Endothelial cell of umbilical vein (primary cell): ENCODE measurements around the gene NME2. TPM values are rescaled to one million over a fixed set of nuclear protein-coding genes. Genes with fewer than 3 reads are reported as not detected.
A peak's percentile ranks its signal among the peaks of the same experiment; 100 is the strongest.

Experiments
- BruUV-seq: library from RNA; stranded (reverse); fragments of 400-500 nt; replicated peaks from 2 replicates; lab custom pipeline; 2021; lab: Mats Ljungman, UMichigan
- CTCF ChIA-PET: fragments of 300-600, 350-600 bp; sonication (Branson Sonifier 250); formaldehyde crosslinking; loops from one replicate; lab custom pipeline; 2021; ENCODE audit warnings: antibody characterized with exemption, inconsistent platforms; lab: Charles Lee
- POLR2A ChIA-PET: fragments of 300-600, 350-600 bp; sonication (Branson Sonifier 250); formaldehyde crosslinking; loops from one replicate; lab custom pipeline; 2021; ENCODE audit warnings: antibody characterized with exemption, inconsistent platforms; lab: Charles Lee
- DNase-seq: peaks from one replicate; pipeline ENCODE4 v3.0.0-alpha.2; 2011; ENCODE audit warnings: low read depth, low spot score
- FAIRE-seq: peaks from 2 replicates; lab custom pipeline; 2011; peaks lifted over from hg19 to GRCh38; lab: Jason Lieb, UNC
- H2AFZ ChIP-seq: 2 replicates; pipeline ENCODE4 v1.6.0; 2012; ENCODE audit warnings: low read depth, low read length, control low read depth, inconsistent platforms
- H3K27ac ChIP-seq: 2 replicates; pipeline ENCODE4 v1.5.1; 2011; ENCODE audit warnings: low read depth, mild to moderate bottlenecking, control low read depth, low read length, moderate library complexity; ENCODE audit not compliant: insufficient read depth
- H3K27me3 ChIP-seq, 2 experiments: 2 replicates each; pipeline versions ENCODE4 v1.6.0 to v1.6.1; 2011; ENCODE audit warnings: low read length in 2 of 2, mixed read lengths in 1 of 2; ENCODE audit not compliant: control insufficient read depth in 2 of 2, insufficient read depth in 2 of 2
- H3K36me3 ChIP-seq, 2 experiments: 2 replicates in 1 of 2; 3 replicates in 1 of 2; pipeline ENCODE4 v1.5.1; 2011; ENCODE audit warnings: low read length in 2 of 2, mild to moderate bottlenecking in 1 of 2, moderate library complexity in 1 of 2; ENCODE audit not compliant: control insufficient read depth in 2 of 2, insufficient read depth in 2 of 2; ENCODE audit errors: extremely low read depth in 1 of 2
- H3K4me1 ChIP-seq: 3 replicates; pipeline ENCODE4 v1.5.1; 2011; ENCODE audit warnings: mild to moderate bottlenecking, low read length; ENCODE audit not compliant: control insufficient read depth, insufficient read depth; ENCODE audit errors: extremely low read depth
- H3K4me2 ChIP-seq: 2 replicates; pipeline ENCODE4 v1.6.1; 2011; ENCODE audit warnings: low read length, control low read depth, mixed read lengths; ENCODE audit not compliant: insufficient read depth
- H3K4me3 ChIP-seq, 3 experiments: fragments of 200-600 bp in 1 of 3; sonication (generic), shearing (Covaris generic) in 1 of 3; replicated peaks in 1 of 3; 2 replicates each; pipeline ENCODE4 v1.5.1; 2011 to 2016; ENCODE audit warnings: control low read depth in 3 of 3, low read length in 3 of 3, mild to moderate bottlenecking in 2 of 3, inconsistent platforms in 1 of 3, low read depth in 1 of 3, moderate library complexity in 1 of 3; ENCODE audit not compliant: insufficient read depth in 1 of 3
- H3K79me2 ChIP-seq: 2 replicates; pipeline ENCODE4 v1.6.0; 2012; ENCODE audit warnings: low read length, inconsistent platforms; ENCODE audit not compliant: control insufficient read depth, insufficient read depth
- H3K9ac ChIP-seq: replicated peaks from 2 replicates; pipeline ENCODE3; 2011; ENCODE audit warnings: low read length, control low read depth; ENCODE audit not compliant: insufficient read depth; ENCODE audit errors: extremely low read depth
- H3K9me1 ChIP-seq: replicated peaks from 3 replicates; pipeline ENCODE4 v1.6.0; 2011; ENCODE audit warnings: mild to moderate bottlenecking, low read length; ENCODE audit not compliant: control insufficient read depth, insufficient read depth; ENCODE audit errors: extremely low read depth
- H3K9me3 ChIP-seq: replicated peaks from 2 replicates; pipeline ENCODE4 v1.5.1; 2012; ENCODE audit warnings: low read length, inconsistent platforms; ENCODE audit not compliant: control insufficient read depth, insufficient read depth
- H4K20me1 ChIP-seq: replicated peaks from 2 replicates; pipeline ENCODE3; 2011; ENCODE audit warnings: mild to moderate bottlenecking, low read length; ENCODE audit not compliant: control insufficient read depth, insufficient read depth; ENCODE audit errors: extremely low read depth
- EZH2 ChIP-seq: IDR thresholded peaks from 2 replicates; pipeline ENCODE4 v1.6.1; 2012; ENCODE audit warnings: borderline replicate concordance, low read depth, mild to moderate bottlenecking, moderate library complexity, low read length, inconsistent platforms; ENCODE audit not compliant: severe bottlenecking
- FOS ChIP-seq: IDR thresholded peaks from 2 replicates; pipeline ENCODE4 v1.6.1; 2011; ENCODE audit warnings: mild to moderate bottlenecking, low read length, moderate library complexity, borderline replicate concordance; ENCODE audit not compliant: insufficient read depth
- GATA2 ChIP-seq: IDR thresholded peaks from 2 replicates; pipeline ENCODE4 v1.7.0; 2011; ENCODE audit warnings: low read depth, mild to moderate bottlenecking, moderate library complexity, mixed read lengths, low read length; ENCODE audit not compliant: insufficient read length, insufficient read depth
- JUN ChIP-seq: IDR thresholded peaks from 2 replicates; pipeline ENCODE4 v1.6.1; 2011; ENCODE audit warnings: borderline replicate concordance, low read depth; ENCODE audit not compliant: insufficient read length, insufficient read depth
- MAX ChIP-seq: IDR thresholded peaks from 2 replicates; pipeline ENCODE4 v1.6.1; 2011; ENCODE audit not compliant: insufficient read depth, insufficient read length
- MYC ChIP-seq: IDR thresholded peaks from one replicate; pipeline ENCODE4 v1.6.1; 2011; ENCODE audit warnings: mild to moderate bottlenecking, low read depth, low read length
- POLR2A ChIP-seq: IDR thresholded peaks from 2 replicates; pipeline ENCODE4 v1.6.1; 2012; ENCODE audit warnings: low read depth, mild to moderate bottlenecking, control low read depth, low read length
- POLR2AphosphoS5 ChIP-seq: IDR thresholded peaks from 2 replicates; pipeline ENCODE4 v1.6.1; 2012; ENCODE audit warnings: low read depth, mild to moderate bottlenecking, control low read depth, low read length, moderate library complexity; ENCODE audit not compliant: insufficient read depth
- dilution Hi-C: fragments of 300-500 bp; cut with MboI; formaldehyde crosslinking; loops from one replicate; pipeline ENCODE4 v1.15.0; 2019; ENCODE audit warnings: low sequenced_read_pairs; ENCODE audit not compliant: extremely low pct_ligation_motif_present
- intact Hi-C: fragments of 100-400 bp; cut with micrococcal nuclease; formaldehyde crosslinking; loops from one replicate; pipeline ENCODE4 v1.10.0; 2022
- polyA plus RNA-seq, 4 experiments: library from polyadenylated mRNA; depleted of rRNA in 3 of 4; stranded (reverse) in 3 of 4; unstranded in 1 of 4; fragments of >200 nt; gene quantifications; 2 replicates each; pipeline versions ENCODE4 v1.2.1 to v1.2.3, GENCODE V29; 2011 to 2012; ENCODE audit warnings: missing spikeins in 1 of 4
- total RNA-seq: library from RNA; stranded (reverse); gene quantifications from 2 replicates; pipeline ENCODE4 v1.2.3, GENCODE V29; 2021
- TF ChIP-seq, protein P1 (sequence below), 2 donors: IDR thresholded peaks; 1 replicate in 1 of 2; 2 replicates in 1 of 2; pipeline ENCODE4 v1.5.1; 2011; ENCODE audit warnings: low read length in 2 of 2, mild to moderate bottlenecking in 2 of 2, moderate library complexity in 2 of 2, control low read depth in 1 of 2, inconsistent platforms in 1 of 2, low read depth in 1 of 2; ENCODE audit not compliant: insufficient read depth in 1 of 2; ENCODE audit errors: extremely low read depth in 1 of 2

The NME2 gene
- total and polyA plus RNA-seq, 2 donors (not counting 3 experiments of a cell fraction or from before 2014, with no cell fraction given): 555 to 833 TPM

DNA sequence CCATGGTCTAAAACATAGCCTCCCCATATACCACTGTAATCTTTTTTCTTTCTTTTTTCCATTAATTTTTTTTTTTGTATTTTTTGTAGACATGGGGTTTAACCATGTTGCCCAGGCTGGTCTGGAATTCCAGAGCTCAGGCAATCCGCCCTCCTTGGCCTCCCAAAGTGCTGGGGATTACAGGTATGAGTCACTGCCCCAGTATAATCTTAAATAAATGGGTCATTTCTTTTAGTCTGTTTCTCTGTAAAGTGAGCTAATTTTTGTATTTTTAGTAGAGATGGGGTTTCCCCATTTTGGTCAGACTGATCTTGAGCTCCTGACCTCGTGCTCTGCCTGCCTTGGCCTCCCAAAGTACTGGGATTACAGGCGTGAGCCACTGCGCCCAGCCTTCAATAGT is 18.6 kb upstream of the NME2 start:
- Histone ChIP-seq H4K20me1 (no peaks in the 10 kb centered on the region), H2AFZ (no peak overlapping the region), H3K4me3 (no peak overlapping the region), H3K9me3 (no peaks in the 10 kb centered on the region), H3K79me2 (no peaks in the 10 kb centered on the region), H3K27ac (no peak overlapping the region), H3K4me1 (peaks cover 2% of the 10 kb centered on the region), H3K9ac (no peak overlapping the region), H3K27me3 (no peaks in the 10 kb centered on the region), H3K9me1 (no peaks in the 10 kb centered on the region), H3K4me2 (no peak overlapping the region), H3K36me3 (no peaks in the 10 kb centered on the region)
- TF ChIP-seq GATA2 (no peak), POLR2AphosphoS5 (no peak), JUN (no peak), MYC (no peak), FOS (no peak), EZH2 (no peak), POLR2A (no peak), MAX (no peak)
- TF ChIP-seq, protein P1, sequence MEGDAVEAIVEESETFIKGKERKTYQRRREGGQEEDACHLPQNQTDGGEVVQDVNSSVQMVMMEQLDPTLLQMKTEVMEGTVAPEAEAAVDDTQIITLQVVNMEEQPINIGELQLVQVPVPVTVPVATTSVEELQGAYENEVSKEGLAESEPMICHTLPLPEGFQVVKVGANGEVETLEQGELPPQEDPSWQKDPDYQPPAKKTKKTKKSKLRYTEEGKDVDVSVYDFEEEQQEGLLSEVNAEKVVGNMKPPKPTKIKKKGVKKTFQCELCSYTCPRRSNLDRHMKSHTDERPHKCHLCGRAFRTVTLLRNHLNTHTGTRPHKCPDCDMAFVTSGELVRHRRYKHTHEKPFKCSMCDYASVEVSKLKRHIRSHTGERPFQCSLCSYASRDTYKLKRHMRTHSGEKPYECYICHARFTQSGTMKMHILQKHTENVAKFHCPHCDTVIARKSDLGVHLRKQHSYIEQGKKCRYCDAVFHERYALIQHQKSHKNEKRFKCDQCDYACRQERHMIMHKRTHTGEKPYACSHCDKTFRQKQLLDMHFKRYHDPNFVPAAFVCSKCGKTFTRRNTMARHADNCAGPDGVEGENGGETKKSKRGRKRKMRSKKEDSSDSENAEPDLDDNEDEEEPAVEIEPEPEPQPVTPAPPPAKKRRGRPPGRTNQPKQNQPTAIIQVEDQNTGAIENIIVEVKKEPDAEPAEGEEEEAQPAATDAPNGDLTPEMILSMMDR (IDR thresholded peaks at IDR 0.05; ENCODE audit: extremely low read depth in 1 of 2, insufficient read depth in 1 of 2, low read depth in 1 of 2, low read length in 2 of 2): no peak
- intact Hi-C loops (no loop called here), dilution Hi-C loops (no loop called here)
- ChIA-PET CTCF (interaction anchor here (0.6 to 1.0 kb wide), 2 partner anchors 30 to 147 kb away, joined by 3 to 5 read pairs; no protein-coding TSS in a partner anchor), POLR2A (interaction anchor here (0.7 kb wide), 1 partner anchor 147 kb away, joined by 3 read pairs; no protein-coding TSS in a partner anchor)
- DNase-seq (no peak), FAIRE-seq (peak; percentile 4)
- BruUV-seq: no TSS peak
